ENCODE data around the gene SLC48A1.
A peak's percentile ranks its signal among the peaks of the same experiment; 100 is the strongest.

The SLC48A1 gene

GRCh38 chr12:47757840-47758583 is 15.0 kb upstream of the SLC48A1 start:
- no peak for DNase-seq (ENCODE audit: low read depth in 4 of 4, low spot score in 1 of 4)

GRCh38 chr12:47758584-47758833 is 14.5 kb upstream of the SLC48A1 start:
- DNase-seq (ENCODE audit: low read depth in 4 of 4, low spot score in 1 of 4), result no peak

- DNase-seq (ENCODE audit: low read depth in 4 of 4, low spot score in 1 of 4), result peak; percentile 32 to 65 (median 45)
These were observed 14.0 kb upstream of the SLC48A1 start, which contains the start of gene RAPGEF3 for GRCh38 chr12:47758834-47759690. TSS of gene RAPGEF3 (minus strand) at chr12:47758880. CDS start at chr12:47758556, 324 bp downstream.

- DNase-seq (ENCODE audit: low read depth in 4 of 4, low spot score in 1 of 4), result no peak
These were observed 10.1 kb upstream of the SLC48A1 start for GRCh38 chr12:47762850-47763465.

GRCh38 chr12:47763481-47764346 is 9.3 kb upstream of the SLC48A1 start:
- DNase-seq (ENCODE audit: low read depth in 4 of 4, low spot score in 1 of 4), result no peak

DNA sequence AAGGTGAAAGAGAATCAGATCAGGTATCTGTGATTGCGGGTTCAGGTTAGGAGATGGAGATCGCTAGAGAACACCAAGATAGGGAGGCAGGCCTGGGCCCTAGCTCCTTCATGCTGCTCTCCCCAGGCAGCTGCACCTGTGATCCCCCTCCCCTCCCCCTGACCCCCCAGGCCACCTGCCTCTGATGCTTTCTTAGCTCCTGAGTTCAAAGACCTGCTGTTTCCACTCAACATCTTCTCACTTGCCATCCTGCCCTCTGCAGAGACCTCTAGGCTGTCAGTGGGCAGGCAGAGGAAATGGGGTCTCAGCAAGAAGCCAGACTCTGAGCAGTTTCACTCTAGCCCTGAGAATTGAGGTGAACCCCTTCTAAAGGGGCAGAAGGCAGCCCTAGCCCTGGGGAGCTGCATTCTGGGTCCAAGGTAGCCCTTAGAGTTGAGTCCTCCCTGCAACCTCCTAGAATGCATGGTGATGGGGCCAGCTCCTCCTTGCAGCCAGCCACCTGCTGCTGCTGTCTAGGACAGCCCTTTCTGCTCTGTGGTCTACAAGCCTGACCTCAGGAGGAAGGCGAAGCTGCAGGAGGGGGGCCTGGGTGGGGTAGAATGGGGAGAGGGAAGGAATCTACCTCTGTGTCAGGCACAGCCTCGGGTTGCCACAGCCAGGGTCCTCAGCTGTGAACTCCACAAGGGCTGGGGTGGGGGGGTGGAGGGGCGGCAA is 6.4 kb upstream of the SLC48A1 start:
- no peak for DNase-seq (ENCODE audit: low read depth in 4 of 4, low spot score in 1 of 4)

DNA sequence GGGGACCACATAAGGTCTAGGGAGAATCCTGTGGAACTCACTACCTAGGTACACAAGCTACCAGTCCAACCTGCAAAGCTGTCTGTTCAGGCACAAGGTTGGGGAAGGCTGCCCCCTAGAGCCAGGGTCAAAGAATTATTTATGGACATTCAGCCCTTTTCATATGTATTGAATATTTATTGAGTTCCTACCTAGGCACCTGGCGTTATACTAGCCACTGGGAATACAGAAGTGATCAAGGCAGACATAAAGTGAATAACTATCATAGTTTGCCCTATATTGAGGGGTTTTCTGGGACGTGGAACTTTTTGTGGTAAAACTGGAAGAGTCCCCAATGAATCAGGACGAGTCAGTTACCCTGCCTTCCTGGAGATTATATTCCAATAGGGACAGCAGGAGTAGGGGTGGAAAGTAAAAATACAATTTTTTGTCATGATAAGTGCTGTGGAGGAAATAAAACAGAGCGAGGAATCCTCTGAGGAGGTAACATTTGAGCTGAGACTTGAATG is 5.8 kb upstream of the SLC48A1 start:
- peak; percentile 46 to 64 (median 50) for DNase-seq (ENCODE audit: low read depth in 4 of 4, low spot score in 1 of 4)

GRCh38 chr12:47768323-47768811 is 4.7 kb upstream of the SLC48A1 start:
- no peak for DNase-seq (ENCODE audit: low read depth in 4 of 4, low spot score in 1 of 4)

DNA sequence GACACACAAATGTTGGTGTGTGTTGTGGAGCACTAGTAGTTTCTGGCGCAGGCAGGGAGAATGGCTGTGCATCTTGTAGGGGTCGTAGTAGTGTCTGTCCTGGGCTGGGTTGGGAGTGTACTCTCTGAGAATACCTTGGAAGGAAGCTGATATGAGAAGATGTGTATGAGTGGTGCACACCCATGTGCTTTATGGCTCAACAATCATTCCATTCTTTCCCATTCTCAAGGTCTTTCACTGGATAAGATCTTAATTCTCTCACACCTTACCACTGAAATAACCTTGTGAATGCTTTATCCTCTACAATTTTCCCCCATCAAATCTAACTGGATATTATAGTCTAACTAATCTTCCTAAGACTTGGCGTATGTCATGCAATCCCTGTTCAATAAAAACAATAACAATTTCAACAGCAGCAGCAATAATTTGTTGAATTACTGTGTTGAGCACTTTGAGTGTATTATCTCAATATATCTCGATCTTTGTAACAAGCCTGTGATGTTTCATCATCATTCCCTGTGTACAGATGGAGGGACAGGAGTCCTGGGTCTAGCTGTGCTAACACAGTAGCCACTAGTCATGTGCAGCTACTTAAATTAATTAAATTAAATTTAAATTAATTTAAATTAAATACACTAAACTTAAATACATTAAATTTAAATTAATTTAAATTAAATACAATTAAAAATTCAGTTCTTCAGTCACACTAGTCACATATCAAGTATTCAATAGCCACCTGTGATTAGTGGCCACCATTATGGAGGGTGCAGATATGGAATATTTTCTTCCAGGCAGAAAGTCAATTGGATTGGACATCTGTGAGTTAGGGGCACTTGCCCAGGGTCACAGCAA is 3.6 kb upstream of the SLC48A1 start:
- DNase-seq (ENCODE audit: low read depth in 4 of 4, low spot score in 1 of 4), result no peak

DNA sequence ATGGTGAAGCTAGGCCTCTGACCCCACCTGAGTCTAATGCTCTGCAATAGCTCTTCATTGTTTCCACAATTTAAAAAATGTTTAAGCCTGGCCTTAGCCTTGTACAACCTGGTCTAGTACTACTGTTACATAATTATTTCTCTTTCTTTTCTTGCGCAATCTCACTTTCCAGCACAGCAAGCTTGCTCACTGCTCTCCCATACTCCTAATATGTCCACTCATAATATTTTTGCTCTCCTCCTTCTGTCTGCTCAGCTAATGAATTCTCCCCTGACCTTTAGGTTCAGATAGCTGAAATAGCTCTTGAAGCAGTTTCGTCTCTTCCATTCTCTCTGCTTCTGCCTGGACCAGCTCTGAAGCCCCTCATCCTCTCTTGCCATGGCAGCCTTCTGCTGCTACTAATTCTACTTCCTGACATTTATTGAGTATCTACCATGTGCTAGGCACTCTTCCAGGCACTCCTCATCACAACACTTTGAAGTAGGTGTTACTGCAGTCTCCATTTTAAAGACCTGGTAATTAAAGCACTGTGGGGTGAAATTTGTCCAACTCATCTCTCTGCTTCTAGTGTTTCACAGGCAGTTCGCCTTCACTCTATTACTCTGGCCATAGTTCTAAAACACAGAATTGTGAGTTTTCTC is 2.8 kb upstream of the SLC48A1 start:
- DNase-seq (ENCODE audit: low read depth in 4 of 4, low spot score in 1 of 4), result no peak

- no peak for DNase-seq (ENCODE audit: low read depth in 4 of 4, low spot score in 1 of 4)
These were observed 1.7 kb upstream of the SLC48A1 start for GRCh38 chr12:47771304-47771703.

GRCh38 chr12:47772094-47772660 is 861 bp upstream of the SLC48A1 start:
- no peak for DNase-seq (ENCODE audit: low read depth in 4 of 4, low spot score in 1 of 4)

DNA sequence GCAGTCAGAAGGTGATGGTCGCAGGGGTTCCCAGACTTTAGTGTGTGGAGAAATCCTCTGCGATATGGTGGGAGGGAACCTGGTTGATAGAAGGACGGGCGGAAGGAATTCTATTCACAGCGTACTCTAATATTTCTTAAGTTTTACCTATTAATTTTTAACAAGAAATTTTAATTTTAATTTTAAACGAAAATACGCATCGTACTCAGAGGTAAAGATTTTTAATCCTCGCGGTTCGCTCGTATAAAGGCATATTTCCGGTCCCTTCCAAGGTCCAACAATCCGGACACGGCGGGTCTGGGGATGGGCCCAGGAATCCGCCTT is 338 bp upstream of the SLC48A1 start:
- no peak for DNase-seq (ENCODE audit: low read depth in 4 of 4, low spot score in 1 of 4)

DNA sequence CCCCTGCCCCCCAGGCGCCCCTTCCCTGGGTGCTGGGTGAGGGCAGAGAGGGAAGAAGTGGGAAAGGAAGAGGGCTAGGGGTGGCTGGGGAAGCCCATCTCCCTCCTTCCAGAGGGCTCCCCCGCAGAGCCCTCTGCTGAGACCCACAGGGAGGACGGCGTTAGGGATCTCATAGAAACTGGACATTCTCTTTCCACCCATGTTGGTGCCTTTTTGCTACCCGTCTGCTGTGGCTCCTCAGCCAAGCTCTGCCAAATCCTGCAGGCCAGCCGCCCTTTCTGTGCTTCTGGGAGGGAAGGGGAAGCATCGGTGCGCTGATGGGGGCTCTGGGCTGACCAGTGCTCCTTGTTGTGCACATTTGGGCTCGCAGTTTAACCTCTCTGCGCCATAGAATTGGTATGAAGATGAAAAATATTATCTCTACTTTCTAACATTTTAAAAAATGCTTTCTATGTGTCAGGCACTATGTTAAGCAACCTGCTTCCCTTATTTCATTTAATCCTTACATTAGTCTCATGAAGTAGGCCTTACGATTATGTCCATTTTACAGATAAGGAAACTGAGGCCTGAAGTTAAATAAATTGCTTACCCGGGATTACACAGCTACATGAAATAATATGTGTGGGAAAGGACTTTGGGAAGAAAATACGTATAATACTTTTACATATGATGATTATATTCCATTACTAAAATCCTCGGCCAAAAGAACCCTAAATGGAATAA is 981 bp downstream of the SLC48A1 start:
- DNase-seq (ENCODE audit: low read depth in 4 of 4, low spot score in 1 of 4), result no peak

DNA sequence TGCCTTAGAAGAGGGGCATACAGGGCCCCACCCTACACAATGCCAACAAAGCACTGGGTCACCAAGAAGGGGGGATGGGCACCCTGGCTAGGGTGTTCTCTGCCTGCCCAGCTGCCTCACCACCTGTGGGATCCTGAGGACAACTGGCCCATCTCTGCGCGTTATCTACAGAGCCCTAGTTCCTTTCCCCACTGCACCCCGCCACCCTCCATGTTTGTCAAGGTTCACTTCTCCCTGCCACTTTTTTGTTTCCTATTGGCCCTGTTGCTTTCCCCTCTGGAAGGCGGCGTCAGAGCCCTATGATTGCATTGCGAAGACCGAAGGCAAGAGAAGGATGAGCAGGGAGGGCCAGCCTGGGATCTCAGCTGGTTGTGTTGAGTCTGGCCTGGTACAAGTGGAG is 1.6 kb downstream of the SLC48A1 start:
- DNase-seq (ENCODE audit: low read depth in 4 of 4, low spot score in 1 of 4), result no peak

DNA sequence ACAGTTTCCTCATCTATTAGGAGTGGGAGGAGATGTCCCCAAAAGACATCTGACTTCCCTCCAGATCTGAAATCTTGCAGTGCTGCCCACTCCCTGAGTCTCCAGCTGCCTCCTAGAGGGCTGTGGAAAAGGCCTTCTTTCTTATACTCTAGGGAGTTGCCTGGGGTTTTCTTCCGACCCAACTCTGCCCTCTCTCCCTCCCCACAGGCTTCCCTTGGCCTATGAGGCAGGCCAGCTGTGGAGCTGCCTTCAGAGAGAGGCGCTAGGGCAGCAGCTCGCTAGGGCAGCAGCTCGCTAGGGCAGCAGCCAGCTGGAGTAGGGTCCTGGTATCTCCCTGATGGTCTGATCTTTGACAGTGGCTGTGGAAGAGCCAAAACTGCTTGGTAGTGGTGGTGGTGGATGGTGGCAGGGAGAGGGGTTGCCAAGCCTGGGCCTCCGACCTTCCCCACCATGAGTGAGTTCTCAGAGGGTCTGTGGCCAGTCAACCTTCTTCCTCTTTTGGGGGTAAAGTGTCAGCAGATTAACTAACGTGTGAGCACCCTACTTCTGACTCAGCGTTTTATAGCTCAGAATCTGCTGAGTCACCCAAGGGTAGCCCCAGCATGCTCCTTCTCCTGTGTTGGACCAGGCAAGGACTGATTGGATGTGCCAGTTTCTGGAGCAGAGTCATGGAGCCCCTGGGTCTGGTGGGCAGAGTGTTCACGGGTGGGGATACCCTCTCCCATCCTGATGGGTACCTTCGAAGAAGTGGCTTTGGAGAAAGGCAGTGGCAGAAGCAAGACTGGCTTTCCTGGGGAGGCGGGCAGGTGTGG is 2.3 kb downstream of the SLC48A1 start:
- DNase-seq (ENCODE audit: low read depth in 4 of 4, low spot score in 1 of 4), result no peak
